EL (cell line): ENCODE results near the gene TNK1.
A peak's percentile ranks its signal among the peaks of the same experiment; 100 is the strongest.

Source experiments
- DNase-seq: peaks from one replicate; pipeline ENCODE4 v3.0.0-alpha.2; 2016

Gene TNK1

DNA sequence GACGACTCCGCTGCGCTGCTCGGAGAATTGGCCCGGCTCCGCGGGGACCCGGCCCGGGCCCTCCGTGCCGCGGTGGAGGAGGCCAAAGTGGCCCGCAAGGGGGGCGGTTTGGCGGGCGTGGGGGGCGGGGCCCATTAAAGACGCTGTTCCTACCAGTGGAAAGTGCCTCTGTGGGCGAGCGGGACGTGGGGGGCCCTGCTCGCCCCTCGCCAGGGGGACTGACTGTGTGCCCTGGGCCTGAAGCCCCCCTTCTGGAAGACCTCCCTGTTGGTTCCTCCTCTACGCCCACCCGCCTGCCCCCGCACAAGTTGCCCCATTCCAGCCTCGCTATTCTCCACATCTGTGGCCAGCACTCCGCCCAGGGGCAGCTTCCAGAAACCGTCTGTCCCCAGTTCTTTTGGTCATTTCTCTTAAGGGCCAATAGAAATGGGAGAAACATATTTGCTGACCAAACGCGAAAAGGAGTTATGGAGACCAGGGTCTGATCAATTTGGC is 56.5 kb downstream of the TNK1 start:
- no peak for DNase-seq

DNA sequence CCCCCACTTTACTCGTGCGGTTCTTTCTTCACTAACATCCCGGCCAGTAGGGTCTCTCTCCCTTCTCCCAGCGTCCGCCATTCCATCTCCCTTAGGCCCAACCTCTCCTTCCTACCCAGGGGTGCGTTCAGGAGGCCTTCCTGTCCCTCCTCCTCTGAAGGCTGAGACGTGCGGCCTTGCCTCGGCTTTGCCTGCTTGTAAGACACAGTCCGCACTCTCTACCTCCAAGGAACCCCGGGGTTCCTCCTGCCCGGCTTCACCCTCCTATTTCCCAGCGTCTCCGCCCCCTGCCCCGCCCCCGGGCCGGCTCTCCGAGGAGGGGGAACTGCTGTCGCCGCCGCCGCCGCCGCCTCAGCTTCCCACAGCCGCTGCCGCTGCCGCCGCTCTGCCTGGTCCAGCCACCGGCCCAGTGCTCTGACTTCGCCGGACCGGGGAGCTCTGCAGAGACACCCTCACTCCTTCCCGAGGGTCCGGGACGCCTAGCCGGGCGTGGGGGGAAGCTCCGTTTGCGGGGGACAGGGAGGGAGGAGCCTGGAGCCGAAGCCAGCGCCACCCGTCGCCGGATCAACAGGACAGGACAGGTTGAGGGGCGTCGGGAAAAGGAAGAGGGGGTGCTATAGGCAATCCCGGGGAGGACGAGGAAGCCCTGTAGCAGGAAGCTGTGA is 57.2 kb downstream of the TNK1 start:
- peak; percentile 44 for DNase-seq

DNA sequence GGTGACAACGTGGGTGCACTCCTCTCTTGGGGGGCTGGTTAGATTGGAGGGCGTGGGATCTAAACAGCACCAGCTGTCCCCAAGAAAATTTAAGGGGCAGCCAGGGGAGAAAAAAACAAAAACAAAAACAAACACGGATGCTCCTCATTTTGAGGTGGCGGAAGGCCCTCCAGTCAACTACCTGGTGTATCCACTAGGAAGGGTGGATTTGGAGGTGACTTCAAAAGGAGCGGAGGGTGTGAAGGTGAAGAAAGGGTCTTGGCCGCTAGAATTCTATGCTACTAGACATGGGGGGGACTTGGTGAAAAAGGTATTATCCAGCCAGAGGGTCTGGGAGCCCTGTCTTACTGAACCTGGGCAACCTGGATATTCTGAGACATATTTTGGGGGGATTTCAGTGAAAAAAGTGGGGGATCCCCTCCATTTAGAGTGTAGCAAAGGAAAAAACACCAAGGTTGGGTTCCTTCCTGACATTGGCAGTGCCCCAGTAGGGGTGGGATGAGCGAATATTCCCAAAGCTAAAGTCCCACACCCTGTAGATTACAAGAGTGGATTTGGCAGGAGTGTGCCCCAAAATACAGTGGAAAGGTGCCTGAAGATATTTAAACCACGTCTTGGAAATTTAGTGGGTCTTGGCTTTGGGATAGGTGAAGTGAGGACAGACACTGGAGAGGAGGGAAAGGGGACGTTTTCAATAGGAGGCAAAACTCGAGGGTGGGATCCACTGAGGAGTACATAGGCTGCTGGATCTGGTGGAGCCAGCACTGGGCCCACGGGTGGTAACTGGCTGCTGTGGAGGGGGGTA is 58.0 kb downstream of the TNK1 start:
- DNase-seq: no peak
